ENCODE results near the gene KCNQ1OT1.

GRCh38 chr11:2687223-2687530 lies 12.6 kb downstream of the KCNQ1OT1 start:
- no peak for TF ChIP-seq ZBTB33 (IDR thresholded peaks at IDR 0.05; ENCODE audit: borderline replicate concordance, low read depth)
- TF ChIP-seq SIN3A (IDR thresholded peaks at IDR 0.05; ENCODE audit: borderline replicate concordance, low read depth, low read length): no peak
- TF ChIP-seq FOXM1 (IDR thresholded peaks at IDR 0.05; ENCODE audit: low read depth): no peak
- no peak for TF ChIP-seq CTCF (IDR thresholded peaks at IDR 0.05)

Measured in SK-N-SH (cell line).